ENCODE results near the gene C1QC.

The C1QC gene

DNA sequence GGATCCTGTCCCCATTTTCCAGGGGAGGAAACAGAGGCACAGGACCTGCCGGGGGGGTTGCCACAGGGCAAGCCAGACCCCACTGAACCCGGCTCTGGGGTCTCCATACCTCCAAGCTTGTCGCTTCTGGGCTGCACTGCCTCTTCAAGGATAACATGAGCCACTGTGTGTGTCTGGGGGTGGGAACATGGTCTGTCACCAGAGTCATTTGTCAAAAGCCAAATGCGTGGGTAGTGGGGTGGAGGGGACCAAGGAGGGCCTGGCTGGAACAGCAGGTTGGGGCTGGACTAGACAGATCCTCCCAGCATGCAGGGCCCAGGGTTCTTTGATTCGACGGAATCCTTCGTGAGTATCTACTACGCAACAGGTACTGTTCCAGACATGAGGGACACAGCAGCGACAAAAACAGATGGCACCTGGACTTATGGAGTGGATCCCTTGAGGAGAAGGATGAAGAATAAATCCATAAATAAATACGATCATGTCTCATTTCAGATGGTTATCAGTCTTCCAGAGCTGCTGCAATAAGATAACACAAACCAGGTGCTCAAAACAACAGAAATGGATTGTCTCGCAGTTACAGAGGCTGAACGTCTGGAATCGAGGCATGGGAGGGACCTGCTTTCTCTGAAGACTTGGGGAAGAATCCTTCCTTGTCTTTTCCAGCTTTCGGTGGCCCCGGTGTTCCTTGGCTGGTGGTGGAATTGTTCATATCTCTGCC, 38.3 kb downstream of the C1QC start:
- no peak for DNase-seq (ENCODE audit: low spot score)

DNA sequence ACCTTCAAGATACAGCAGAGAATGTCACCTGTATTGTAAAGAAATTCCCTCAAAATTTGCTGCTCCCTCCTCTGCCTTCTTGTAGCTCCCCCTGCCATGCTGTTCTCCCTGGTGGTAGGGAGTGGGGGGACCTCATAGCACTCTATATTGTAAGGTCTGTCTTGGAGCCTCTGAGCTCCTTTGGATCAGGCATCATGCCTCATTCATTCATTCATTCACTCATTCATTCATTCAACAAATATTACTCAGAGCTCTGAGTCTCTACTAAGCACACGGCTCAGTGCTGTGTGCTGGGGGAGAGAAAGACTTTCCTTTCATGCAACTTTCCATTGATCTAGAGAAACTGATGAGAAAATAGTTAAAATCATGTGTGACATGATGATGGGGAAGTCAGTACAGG, 40.1 kb downstream of the C1QC start:
- no peak for DNase-seq (ENCODE audit: low spot score)

DNA sequence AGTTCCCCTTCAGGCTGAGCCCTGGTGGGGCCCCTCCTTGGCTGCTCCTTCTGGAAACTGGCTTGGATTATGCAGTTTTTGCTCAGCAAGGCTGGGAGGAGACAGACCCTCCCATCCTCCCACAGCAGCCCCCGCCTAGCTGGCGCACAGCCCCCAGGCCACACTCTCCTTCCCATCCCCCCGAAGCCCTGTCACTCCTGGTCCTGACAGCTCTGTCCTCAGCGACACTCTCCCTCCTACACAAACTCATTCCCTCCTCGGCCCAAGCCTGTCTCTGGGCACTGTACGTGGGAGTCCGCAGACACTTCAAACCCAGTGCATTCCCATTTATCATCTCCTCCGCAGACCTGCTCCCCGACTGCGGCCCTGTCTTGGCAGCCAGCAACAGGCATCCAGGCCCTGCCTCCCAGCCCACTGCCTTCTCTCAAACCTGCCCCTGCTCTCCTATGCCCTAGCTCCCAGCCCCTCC, 42.2 kb downstream of the C1QC start:
- DNase-seq (ENCODE audit: low spot score), result no peak

- DNase-seq (ENCODE audit: low spot score), result no peak
Measured at GRCh38 chr1:22687191-22687590, 43.8 kb downstream of the C1QC start.

DNA sequence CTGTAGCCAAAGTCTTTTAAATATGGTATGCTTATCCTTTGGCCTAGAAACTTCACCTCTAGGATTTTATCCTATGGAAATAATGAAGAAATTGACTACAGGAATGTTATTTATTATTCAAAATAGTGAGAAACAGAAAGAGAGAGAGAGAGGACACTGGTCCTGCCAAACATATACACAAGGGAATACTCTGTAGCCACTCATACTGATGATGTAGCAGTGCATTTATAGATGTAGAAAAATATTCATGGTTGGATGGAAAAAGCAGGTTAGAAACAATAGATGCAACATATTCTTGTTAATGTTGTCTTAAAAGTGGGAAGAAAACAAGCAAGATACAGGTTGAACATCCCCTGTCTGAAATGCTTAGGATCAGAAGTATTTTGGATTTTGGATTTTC, 45.0 kb downstream of the C1QC start:
- no peak for DNase-seq (ENCODE audit: low spot score)

GRCh38 chr1:22689505-22689904, 46.1 kb downstream of the C1QC start:
- DNase-seq (ENCODE audit: low spot score), result no peak

- DNase-seq (ENCODE audit: low spot score), result no peak
Measured at GRCh38 chr1:22691031-22691753, 47.8 kb downstream of the C1QC start.

DNA sequence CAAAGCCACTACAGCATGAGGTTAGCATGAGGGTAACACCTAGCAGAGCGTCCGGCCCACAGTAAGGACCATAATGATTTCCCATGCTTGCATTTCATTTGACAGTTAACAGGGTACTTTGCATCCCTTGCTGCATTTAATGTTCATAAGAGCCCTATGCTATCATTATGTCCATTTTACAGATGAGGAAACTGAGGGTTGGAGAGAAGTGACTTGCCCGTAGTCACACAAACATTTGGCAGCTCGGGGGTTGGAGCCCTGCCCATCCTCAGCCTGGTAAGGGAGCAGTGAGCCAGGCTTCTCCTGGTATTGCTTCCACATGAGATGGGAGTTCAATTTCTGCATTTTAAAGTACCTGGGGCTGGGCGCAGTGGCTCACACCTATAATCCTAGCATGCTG, 50.7 kb downstream of the C1QC start:
- DNase-seq (ENCODE audit: low spot score), result no peak

DNA sequence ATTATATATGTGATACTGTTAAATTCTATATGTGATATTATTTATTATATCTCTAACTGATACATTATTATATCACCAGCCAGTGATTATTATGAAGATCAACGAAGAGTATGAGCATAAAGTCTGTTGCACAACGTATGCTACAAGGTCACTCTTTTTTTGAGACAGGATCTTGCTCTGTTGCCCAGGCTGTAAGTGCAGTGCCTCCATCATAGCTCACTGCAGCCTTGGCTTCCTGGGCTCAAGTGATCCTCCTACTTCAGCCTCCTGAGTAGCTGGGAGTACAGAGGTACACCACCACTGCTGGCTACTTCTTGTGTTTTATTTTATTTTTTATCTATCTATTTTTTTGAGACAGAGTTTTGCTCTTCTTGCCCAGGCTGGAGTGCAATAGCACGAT, 53.2 kb downstream of the C1QC start:
- DNase-seq (ENCODE audit: low spot score), result no peak
